GM21360 (cell line): ENCODE measurements around the gene PRDM13.
"Not testable (repeated sequence)": the region's sequence is repeated elsewhere in the genome, so short reads cannot be mapped to it uniquely, and the experiment has no call there.

Experiments used
- ATAC-seq: cut with Tn5 transposase; IDR thresholded peaks from one replicate; pipeline ENCODE4 v1.9.1; 2021; ENCODE audit warnings: mild to moderate bottlenecking, moderate library complexity; ENCODE audit not compliant: unreplicated experiment

PRDM13 gene

GRCh38 chr6:99606656-99607415 lies at the start of gene PRDM13:
TSS of gene PRDM13 (plus strand) at chr6:99606833. CDS start at chr6:99607035, 202 bp downstream.
- no peak for ATAC-seq

DNA sequence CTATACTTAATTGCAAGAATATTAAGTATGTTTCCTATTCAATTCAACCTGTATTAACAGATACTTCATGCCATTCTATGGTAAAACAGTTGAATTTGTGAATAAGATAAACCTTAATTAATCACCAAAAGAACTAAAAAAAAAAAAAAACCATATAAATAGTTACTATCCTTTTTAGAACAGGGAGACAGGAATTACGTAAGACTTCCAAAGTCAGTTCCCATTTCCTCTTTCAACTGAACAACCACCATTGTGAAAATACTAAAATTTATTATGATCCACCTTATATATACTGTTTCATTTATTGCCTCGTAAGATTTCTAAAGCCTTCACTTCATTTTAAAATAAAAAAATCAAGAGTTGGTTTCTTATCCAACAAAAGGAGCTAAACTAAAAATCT lies 47.6 kb upstream of the PRDM13 start:
- ATAC-seq, result no peak

DNA sequence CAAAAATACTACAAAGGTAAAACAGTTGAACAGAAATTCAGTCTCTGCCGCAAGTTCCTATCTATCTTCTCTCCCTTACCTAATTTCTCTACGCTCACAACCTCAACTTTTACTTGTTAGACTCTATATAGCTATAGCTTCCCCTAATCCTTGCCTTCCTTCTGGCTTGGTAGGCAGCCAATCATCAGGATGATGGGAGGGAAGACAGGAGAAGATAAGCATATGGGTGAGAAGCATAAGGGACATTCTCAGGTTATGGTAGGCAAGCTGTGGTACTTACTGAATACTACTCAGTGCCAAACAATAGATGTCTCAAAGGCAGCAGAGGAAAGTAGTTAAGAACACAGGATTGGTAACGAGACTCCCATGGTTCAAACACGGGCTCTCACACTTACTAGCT lies 46.0 kb upstream of the PRDM13 start:
- no peak for ATAC-seq

DNA sequence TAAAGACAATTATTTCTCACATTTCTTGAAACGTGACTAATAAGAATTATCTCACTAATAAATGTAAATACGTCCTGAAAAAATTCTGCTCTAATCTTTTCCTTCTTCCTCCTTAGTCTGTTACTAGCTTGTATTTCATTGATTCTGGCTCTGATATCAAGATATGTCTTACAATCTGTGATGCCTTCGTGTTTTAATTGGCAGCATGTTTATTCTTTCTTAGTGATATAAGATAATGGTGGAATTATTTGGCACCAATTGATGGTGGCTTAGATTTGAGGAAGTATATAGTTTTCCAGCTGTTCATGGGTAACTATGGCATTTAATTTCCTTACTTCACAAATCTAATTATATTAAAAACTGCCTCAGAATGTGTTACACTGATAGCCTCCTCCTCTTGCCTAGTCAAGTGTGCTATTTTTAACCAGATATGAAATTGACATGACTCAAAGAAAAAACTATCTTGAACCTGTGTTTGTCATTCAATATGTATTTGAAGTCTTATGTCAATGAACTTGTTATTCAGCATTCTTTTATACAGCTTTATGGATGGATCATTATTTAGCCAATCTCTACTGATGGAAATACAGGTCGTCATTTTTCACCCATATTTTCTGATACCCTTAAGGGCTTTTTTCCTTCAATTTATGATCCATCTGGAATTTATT lies 43.4 kb upstream of the PRDM13 start:
- no peak for ATAC-seq

DNA sequence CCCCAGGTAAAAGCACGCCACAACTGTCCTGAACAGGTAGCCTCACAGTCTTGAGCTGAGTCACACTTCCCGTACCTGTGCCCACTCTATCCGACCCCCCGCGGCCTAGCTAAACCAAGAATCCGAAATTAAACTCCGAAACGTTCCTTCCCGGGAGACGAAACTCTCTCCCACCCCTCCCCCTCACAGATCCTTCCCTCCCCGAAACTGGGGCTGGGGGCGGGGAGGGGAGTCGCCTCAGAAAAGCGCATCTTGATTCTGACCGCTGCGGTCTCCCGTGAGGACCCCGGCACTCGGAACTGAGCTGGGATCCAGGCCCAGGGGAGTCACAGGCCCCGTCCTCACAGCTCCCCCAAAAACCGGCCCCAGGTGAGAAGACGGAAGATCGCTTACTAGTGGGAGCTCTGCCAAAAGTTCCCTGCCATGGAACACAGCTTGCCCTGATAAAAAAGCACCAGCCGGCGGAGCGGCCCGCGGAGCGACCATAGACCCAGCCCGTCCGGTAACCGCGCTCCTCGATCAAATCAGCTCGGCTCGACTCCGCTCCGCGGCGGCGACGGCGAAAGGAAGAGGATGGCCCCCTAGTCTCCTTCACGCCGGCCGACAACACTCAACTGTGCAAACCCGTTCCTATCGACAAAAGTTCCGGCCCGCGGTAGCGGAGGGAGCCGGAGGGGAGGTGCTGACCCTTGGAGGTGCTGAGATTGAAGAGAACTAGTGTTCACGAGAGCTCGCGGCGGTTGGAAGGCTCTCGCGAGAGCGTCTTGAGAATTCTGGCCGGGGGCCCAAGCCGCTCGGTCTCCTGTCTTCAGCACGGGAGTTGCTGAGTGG lies 38.3 kb upstream of the PRDM13 start, which contains the start of gene CCNC:
Gene CCNC (minus strand): TSS at position 558 of the 831 bp plus-strand sequence. CDS start 133 bp downstream, at position 425.
- peak; percentile 99 for ATAC-seq

GRCh38 chr6:99573980-99574617 lies 32.5 kb upstream of the PRDM13 start:
- ATAC-seq, result no peak

GRCh38 chr6:99575544-99576227 lies 30.9 kb upstream of the PRDM13 start:
- ATAC-seq, result no peak

DNA sequence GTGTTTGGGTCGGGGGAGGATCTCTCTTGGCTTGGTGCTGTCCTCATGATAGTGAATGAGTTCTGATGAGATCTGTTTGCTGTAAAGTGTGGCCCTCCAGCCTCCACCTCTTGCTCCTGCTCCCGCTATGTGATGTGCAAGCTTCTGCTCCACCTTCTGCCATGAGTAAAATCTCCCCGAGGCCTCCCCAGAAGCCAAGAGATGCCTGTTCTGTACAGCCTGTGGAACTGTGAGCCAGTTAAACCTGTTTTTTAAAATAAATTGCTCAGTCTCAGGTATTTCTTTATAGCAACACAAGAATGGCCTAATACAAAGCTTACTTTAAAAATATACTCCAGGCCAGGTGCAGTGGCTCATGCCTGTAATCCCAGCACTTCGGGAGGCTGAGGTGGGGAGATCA lies 26.9 kb upstream of the PRDM13 start:
- no peak for ATAC-seq

GRCh38 chr6:99587792-99588191 lies 18.8 kb upstream of the PRDM13 start:
- no peak for ATAC-seq

DNA sequence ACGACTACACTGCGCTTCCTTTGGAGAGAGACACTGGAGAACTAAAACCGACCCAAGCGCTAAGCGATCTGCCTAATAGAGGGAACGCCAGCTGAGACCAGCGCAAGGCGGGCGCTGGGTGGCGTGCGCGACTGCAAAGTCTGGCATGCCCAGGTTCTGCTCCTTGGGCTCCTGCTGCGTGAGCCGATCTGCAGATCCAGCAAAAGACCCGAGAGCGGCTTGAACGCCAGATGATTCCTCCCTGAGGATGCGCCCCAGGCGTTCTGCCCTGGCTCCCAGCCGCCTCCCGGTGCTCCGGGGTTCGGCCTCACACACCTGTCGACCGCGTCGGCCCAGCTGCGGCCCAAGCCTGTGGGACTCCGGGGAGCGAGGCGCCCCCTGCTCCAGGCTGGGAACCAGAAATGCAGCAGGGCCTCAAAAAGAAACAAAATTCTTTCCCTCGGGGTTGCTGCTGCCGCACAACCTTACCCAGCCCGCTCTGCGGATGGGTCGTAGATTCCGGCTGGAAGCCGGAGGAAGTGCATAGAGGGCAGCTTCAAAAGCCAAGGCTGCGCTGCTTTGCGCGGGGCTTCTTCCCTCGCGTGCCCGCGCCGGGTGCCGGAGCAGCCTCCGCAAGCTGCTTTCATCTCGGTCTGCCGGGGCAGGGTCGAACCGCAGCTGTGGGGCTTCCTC lies 17.9 kb upstream of the PRDM13 start:
- peak; percentile 96 for ATAC-seq

DNA sequence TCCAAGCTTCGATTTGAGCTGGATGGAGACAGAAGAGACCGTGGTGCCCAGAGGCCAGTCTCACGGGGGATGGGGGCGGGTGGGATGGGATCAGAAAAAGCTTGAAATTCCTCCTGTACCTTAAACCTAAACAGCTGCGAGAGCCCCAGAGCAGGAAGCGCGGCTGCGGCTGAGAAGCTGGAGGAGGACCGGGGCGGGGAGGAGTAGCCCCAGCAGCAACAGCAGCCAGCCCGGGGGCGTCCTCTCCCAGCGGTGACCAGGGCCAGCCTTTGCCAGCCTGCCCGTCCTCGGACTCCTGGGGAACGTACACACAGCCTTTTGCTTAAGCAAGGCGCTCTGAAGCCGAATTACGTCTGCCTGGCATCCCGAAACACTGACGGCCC lies 17.4 kb upstream of the PRDM13 start:
- ATAC-seq, result peak; percentile 19

DNA sequence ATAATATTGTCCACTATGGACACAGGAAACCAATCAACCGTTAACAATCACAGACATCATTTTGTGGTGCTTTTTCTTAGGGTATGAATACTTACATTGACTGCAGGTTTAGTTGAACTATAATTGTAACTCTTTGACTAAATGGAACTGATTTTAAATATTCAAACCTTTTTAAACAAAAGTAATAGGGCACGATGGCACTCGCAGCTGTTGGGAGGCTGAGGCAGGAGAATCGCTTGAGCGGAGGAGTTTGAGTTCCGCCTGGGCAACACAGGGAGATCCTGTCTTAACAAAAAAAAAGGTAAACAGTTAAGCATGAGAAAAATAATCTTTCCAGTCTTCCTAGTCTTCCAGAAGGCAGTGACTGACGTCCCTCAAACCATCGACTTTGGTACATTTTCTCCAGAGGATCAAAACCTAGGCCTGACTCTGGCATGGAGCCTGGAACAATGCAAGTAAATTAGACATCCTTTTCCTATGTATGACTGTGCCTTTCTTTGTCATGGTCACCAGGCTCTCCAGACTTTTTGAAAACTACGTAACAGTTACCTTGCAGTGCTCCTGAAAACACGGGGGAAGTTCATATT lies 16.6 kb upstream of the PRDM13 start:
- ATAC-seq, result no peak

DNA sequence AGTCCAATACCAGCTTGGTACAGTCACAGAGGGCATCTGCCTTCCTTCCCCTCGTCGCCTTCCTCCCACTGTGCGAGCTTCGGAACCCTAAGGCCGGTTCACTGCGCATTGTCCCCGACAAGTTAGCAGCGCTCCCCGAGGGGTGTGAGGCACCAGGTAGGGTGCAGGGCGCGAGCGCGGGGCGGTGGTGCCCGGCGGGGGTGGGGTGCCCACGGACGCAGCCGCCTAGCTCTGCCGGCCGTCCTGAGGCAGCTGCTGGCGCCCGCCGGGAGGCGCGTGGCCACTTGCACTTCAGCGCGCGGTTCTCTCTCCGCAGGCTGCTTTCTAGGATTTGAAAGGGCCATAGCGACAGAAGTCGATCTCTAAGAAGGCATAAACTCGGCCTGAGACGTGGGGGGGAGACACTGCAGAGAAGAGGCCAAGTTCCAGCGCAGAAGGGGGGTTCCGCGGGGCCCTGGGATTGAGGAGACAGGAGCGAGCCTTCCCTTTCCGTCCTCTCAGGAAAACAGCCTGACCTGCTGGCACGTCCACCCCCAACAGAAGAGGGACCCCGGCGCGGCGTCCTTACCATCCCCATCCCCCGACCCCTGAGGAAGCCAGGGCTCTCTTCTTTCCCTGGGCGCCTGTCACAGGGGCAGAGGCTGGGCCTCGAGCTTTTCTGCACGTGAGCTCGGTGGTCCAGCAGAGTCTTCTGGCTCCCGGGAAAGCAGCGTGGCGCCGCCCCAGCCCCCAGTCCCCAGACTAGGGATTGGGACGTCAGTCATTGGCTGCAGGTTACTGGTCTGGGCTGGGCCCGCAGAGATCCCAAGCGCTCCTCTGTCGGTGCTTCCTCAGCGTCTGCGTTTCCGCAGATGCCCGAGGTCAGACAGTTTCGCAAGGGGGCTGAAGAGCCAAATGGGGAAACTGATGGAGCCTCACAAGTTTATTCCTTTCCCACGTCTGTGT lies 15.6 kb upstream of the PRDM13 start:
- ATAC-seq, result no peak

DNA sequence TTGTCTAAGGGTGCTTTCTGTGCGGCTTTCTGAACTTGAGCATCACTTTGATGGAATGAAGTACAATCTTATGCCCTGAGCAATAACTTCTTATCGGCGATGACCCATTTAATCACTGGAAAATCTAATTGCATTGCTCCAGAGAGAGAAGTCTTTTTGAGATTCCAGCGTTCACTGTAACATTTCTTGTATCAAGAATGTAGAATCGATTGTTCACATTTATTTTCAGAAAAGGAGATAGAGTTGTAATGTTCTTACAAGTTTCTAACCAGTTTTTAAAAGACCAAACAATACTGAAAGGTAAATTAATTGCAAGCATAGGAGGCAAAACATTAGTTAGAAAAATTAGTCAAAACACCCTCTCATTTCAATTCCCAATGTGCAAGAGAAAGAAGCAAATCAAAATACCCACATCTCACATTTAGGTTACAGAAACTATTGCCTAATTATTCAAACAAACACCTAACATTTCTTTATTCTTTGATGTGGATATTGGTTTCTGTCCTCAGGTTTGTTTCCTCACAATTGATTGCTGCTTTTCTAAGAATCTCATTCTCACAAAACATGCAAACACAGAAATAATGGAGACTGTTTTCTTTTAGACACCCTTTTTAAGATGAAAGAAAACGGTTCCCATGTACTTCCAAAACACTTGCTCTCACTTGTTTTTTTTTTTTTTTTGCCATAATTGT lies 14.8 kb upstream of the PRDM13 start:
- no peak for ATAC-seq

DNA sequence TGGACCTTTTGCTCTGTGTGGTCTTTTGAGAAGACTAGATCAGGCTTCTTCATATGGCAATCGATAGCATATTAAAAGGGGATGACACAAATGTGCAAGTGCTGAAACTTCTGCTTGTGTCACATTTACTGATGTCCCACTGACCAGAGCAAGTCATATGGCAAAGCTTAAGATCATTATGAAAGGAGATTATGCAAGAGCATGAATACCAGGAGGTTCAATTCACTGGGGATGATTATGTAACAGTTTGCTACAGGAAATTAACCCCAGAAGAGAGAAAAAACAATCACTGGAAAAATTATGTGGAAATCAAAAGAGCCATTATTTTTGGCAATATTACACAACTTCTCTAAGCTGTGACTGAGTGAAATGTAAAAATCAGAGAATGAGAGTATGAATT lies 13.7 kb upstream of the PRDM13 start:
- ATAC-seq, result no peak

DNA sequence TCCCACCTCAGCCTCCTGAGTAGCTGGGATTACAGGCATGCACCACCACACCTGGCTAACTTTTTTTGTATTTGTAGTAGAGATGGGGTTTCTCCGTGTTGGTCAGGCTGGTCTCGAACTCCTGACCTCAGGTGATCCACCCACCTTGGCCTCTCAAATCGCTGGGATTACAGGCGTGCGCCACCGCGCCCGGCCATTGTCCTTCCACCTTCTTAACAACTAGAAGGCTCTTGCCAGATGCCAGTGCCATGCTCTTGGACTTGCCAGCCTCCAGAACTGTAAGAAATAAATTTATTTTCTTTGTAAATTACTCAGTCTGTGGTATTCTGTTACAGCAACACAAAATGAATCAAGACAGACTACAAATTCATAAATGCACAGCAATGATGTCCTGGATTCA lies 11.9 kb upstream of the PRDM13 start:
- not testable (repeated sequence) for ATAC-seq

- ATAC-seq, result peak; percentile 18
Measured at GRCh38 chr6:99602520-99603420, 3.9 kb upstream of the PRDM13 start.
